HL-60 (cell line): Measurements from ENCODE around the gene SLC25A25.

Experiments used
- DNase-seq, 2 experiments: peaks; one replicate each; pipeline ENCODE4 v3.0.0-alpha.2; 2010 to 2020; ENCODE audit warnings: low read depth in 1 of 2, low spot score in 1 of 2
- H3K27ac ChIP-seq: fragments of 250-450 bp; sonication (Bioruptor Pico); replicated peaks from 2 replicates; pipeline ENCODE4 v1.5.1; 2020; ENCODE audit warnings: mild to moderate bottlenecking, moderate library complexity
- H3K27me3 ChIP-seq: fragments of 250-450 bp; sonication (Bioruptor Pico); 2 replicates; pipeline ENCODE4 v1.5.1; 2021; ENCODE audit warnings: mild to moderate bottlenecking, moderate library complexity; ENCODE audit not compliant: insufficient read depth, poor library complexity, severe bottlenecking
- H3K4me3 ChIP-seq: replicated peaks from 2 replicates; pipeline ENCODE4 v1.5.1; 2011; ENCODE audit warnings: mild to moderate bottlenecking, control low read depth, low read length; ENCODE audit not compliant: insufficient read depth
- GABPA ChIP-seq: IDR thresholded peaks from 2 replicates; pipeline ENCODE4 v1.6.1; 2012; ENCODE audit warnings: low read depth
- POLR2AphosphoS5 ChIP-seq: IDR thresholded peaks from 2 replicates; pipeline ENCODE4 v1.6.1; 2012; ENCODE audit warnings: low read depth
- SPI1 ChIP-seq: IDR thresholded peaks from 2 replicates; pipeline ENCODE4 v1.6.1; 2012; ENCODE audit warnings: low read depth, mild to moderate bottlenecking, borderline replicate concordance
- TF ChIP-seq, protein P1 (sequence below): IDR thresholded peaks from one replicate; pipeline ENCODE4 v1.5.1; 2011; ENCODE audit warnings: low read length, control low read depth, inconsistent platforms; ENCODE audit not compliant: insufficient read depth
- TF ChIP-seq, protein P2 (sequence below): IDR thresholded peaks from 2 replicates; pipeline ENCODE4 v1.6.1; 2012; ENCODE audit warnings: low read depth; ENCODE audit not compliant: insufficient replicate concordance

Gene SLC25A25

DNA sequence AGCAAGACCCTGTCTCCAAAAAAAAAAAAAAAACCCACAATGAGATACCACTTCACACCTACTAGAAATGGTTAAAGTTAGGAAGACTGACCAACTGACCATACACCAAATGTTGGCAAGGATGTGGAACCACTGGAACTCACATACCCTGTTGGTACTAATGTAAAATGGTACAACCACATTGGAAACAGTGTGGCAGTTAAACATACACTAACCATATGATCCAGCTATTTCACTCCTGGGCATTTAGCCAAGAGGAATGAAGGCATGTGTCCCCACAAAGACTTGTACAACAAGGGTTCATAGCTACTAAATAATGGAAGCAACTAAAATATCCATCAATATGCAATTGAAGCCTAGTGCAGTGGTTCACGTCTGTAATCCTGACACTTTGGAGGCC is 22.2 kb upstream of the SLC25A25 start:
- no peak for DNase-seq

DNA sequence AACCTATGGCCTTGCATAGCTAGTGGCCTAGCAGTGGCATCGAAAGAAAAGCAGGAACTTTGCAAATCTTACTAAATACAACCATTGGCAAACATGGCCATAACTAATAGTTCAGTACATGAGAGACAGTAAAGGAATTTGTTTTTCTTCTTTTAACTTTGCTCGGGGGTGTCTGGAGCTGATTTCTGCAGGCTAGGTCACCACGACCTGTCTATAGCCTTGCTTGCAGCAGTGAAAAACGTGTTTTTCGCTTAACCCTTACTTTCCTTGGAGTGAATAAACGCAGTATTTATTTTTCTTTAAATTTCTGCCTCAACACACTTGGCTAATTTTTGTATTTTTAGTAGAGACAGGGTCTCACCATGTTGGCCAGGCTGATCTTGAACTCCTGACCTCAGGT is 20.8 kb upstream of the SLC25A25 start:
- no peak overlapping the region for H3K27ac ChIP-seq
- no peaks in the 10 kb centered on the region for H3K27me3 ChIP-seq
- TF ChIP-seq POLR2AphosphoS5 (no peak), GABPA (no peak), SPI1 (no peak)
- TF ChIP-seq, protein P1, sequence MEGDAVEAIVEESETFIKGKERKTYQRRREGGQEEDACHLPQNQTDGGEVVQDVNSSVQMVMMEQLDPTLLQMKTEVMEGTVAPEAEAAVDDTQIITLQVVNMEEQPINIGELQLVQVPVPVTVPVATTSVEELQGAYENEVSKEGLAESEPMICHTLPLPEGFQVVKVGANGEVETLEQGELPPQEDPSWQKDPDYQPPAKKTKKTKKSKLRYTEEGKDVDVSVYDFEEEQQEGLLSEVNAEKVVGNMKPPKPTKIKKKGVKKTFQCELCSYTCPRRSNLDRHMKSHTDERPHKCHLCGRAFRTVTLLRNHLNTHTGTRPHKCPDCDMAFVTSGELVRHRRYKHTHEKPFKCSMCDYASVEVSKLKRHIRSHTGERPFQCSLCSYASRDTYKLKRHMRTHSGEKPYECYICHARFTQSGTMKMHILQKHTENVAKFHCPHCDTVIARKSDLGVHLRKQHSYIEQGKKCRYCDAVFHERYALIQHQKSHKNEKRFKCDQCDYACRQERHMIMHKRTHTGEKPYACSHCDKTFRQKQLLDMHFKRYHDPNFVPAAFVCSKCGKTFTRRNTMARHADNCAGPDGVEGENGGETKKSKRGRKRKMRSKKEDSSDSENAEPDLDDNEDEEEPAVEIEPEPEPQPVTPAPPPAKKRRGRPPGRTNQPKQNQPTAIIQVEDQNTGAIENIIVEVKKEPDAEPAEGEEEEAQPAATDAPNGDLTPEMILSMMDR = no peak
- TF ChIP-seq, protein P2, sequence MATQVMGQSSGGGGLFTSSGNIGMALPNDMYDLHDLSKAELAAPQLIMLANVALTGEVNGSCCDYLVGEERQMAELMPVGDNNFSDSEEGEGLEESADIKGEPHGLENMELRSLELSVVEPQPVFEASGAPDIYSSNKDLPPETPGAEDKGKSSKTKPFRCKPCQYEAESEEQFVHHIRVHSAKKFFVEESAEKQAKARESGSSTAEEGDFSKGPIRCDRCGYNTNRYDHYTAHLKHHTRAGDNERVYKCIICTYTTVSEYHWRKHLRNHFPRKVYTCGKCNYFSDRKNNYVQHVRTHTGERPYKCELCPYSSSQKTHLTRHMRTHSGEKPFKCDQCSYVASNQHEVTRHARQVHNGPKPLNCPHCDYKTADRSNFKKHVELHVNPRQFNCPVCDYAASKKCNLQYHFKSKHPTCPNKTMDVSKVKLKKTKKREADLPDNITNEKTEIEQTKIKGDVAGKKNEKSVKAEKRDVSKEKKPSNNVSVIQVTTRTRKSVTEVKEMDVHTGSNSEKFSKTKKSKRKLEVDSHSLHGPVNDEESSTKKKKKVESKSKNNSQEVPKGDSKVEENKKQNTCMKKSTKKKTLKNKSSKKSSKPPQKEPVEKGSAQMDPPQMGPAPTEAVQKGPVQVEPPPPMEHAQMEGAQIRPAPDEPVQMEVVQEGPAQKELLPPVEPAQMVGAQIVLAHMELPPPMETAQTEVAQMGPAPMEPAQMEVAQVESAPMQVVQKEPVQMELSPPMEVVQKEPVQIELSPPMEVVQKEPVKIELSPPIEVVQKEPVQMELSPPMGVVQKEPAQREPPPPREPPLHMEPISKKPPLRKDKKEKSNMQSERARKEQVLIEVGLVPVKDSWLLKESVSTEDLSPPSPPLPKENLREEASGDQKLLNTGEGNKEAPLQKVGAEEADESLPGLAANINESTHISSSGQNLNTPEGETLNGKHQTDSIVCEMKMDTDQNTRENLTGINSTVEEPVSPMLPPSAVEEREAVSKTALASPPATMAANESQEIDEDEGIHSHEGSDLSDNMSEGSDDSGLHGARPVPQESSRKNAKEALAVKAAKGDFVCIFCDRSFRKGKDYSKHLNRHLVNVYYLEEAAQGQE = no peak
- H3K4me3 ChIP-seq = no peak overlapping the region
- no peak for DNase-seq

More for the DNA sequence above, 22.2 kb upstream of the SLC25A25 start:
- H3K27me3 ChIP-seq = no peaks in the 10 kb centered on the region
- H3K4me3 ChIP-seq = no peak overlapping the region
- TF ChIP-seq, protein P2 = no peak
- no peak for TF ChIP-seq SPI1
- no peak for TF ChIP-seq POLR2AphosphoS5
- TF ChIP-seq GABPA = no peak
- TF ChIP-seq, protein P1 = no peak
- no peak overlapping the region for H3K27ac ChIP-seq

DNA sequence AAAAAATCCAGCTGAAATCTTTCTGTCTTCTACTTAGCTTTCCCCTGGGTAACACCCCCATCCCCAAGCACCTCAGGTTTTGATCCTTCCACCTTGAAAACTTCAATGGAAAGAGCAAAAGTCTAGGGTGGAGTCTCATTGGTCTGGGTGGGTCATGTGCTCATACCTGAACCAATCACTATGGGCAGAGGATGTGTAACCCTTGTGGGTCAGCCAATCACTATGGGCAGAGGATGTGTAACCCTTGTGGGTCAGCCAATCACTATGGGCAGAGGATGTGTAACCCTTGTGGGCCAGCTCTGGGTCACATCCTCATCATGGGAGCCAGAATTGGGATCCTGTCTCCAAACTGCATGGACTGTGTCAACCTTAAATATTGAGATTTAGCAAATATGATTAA is 19.4 kb upstream of the SLC25A25 start:
- TF ChIP-seq, protein P1 = no peak
- TF ChIP-seq GABPA (no peak), POLR2AphosphoS5 (no peak), SPI1 (no peak)
- TF ChIP-seq, protein P2 = no peak
- no peak for DNase-seq
- Histone ChIP-seq H3K27me3 (no peaks in the 10 kb centered on the region), H3K27ac (no peak overlapping the region), H3K4me3 (no peak overlapping the region)
